ENCODE data around the gene SPG11.
"Not testable (repeated sequence)": the region's sequence is repeated elsewhere in the genome, so short reads cannot be mapped to it uniquely, and the experiment has no call there.

SPG11 gene

DNA sequence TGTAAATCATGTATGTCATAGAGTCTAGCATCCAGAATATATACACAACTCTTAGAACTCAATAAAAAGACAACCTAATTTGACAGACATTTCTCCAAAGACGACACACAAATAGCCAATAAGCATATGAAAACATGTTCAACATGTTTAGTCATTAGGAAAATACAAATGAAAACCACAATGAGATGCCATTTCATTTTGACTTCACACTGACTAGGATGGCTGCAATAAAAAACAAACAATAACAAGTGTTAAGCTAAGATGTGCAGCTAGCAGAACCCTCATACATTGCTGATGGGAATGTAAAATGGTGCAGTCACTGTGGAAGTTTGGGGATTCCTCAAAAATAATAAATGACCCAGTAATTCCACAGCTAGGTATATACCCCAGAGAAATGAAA lies 16.4 kb downstream of the SPG11 start:
- TF ChIP-seq, protein P1, sequence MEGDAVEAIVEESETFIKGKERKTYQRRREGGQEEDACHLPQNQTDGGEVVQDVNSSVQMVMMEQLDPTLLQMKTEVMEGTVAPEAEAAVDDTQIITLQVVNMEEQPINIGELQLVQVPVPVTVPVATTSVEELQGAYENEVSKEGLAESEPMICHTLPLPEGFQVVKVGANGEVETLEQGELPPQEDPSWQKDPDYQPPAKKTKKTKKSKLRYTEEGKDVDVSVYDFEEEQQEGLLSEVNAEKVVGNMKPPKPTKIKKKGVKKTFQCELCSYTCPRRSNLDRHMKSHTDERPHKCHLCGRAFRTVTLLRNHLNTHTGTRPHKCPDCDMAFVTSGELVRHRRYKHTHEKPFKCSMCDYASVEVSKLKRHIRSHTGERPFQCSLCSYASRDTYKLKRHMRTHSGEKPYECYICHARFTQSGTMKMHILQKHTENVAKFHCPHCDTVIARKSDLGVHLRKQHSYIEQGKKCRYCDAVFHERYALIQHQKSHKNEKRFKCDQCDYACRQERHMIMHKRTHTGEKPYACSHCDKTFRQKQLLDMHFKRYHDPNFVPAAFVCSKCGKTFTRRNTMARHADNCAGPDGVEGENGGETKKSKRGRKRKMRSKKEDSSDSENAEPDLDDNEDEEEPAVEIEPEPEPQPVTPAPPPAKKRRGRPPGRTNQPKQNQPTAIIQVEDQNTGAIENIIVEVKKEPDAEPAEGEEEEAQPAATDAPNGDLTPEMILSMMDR (conservative IDR thresholded peaks at IDR 0.05; ENCODE audit: low read length), result no peak
- DNase-seq (ENCODE audit: low read depth), result no peak
- no peak overlapping the region for H3K4me3 ChIP-seq (ENCODE audit: low read length)

DNA sequence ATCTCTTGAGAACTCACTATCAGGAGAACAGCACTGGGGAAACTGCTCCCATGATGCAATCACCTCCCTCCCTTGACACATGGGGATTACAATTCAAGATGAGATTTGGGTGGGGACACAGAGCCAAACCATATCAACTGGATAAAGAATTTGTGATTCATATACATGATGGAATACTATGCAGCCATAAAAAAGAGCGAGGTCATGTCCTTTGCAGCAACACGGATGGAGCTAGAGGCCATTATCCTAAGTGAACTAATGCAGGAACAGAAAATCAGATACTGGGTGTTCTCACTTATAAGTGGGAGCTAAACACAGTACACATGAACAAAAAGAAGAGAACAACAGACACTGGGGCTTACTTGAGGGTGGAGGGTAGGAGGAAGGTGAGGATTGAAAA lies 17.0 kb downstream of the SPG11 start:
- no peak overlapping the region for H3K4me3 ChIP-seq (ENCODE audit: low read length)
- TF ChIP-seq, protein P1 (conservative IDR thresholded peaks at IDR 0.05; ENCODE audit: low read length), result no peak

DNA sequence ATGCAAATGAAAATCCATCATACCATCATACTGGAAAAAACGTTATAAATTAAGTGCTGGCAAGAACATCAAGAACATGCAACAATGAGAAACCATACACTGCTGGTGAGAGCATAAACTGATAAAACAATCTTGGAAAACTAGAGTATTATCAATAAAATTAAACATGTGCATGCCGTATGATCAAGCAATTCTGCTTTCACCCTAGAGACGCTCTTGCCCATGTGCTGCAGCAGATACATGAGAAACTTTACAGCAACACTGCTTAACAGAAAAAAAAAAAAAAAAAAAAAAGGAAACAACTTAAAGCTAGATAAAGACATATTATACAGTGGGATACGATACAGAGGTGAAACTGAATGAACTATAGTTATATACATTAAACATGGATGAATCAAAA lies 21.8 kb downstream of the SPG11 start:
- no peak for DNase-seq (ENCODE audit: low read depth)
- H3K4me3 ChIP-seq (ENCODE audit: low read length), result no peak overlapping the region
- TF ChIP-seq, protein P1 (conservative IDR thresholded peaks at IDR 0.05; ENCODE audit: low read length), result no peak

More for the DNA sequence above, 17.0 kb downstream of the SPG11 start:
- DNase-seq (ENCODE audit: low read depth), result no peak

DNA sequence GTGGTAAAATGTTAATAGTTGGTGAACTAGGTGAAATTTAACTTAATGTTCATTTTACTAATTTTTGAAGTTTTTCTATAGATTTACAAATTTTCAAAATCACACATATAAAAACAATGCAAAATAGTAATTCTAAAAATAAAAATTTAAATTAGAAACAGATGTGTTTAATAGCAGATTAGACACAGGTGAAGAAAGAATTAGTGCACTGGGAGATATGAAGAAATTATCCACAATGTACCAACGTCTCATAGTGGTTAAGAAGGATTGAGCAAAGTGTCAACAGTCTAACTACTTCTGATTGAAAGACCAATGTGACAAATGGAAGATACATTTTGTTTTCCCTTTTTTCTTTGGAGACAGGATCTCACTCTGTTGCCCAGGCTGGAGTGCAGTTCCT lies 26.5 kb downstream of the SPG11 start:
- TF ChIP-seq, protein P1 (conservative IDR thresholded peaks at IDR 0.05; ENCODE audit: low read length), result no peak
- peak; percentile 1 for DNase-seq (ENCODE audit: low read depth)

DNA sequence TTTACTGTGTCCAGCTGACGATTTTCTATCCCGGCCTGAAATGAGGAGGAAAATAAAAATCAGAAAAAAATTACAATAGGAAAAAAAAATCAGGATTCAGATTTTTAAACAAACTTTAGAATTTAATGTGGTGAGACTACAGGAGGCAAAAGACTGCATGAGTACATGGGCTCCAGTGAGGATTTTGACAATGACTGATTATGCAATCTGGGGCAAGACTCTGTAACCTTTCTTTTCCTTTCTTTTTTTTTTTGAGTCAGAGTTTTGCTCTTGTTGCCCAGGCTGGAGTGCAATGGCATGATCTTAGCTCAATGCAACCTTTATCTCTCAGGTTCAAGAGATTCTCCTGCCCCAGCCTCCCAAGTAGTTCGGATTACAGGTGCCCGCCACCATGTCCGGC lies 29.9 kb downstream of the SPG11 start:
- no peak overlapping the region for H3K4me3 ChIP-seq (ENCODE audit: low read length)
- DNase-seq (ENCODE audit: low read depth), result peak; percentile 72
- TF ChIP-seq, protein P1 (conservative IDR thresholded peaks at IDR 0.05; ENCODE audit: low read length), result no peak

More for the DNA sequence above, 26.5 kb downstream of the SPG11 start:
- H3K4me3 ChIP-seq (ENCODE audit: low read length), result no peak overlapping the region

DNA sequence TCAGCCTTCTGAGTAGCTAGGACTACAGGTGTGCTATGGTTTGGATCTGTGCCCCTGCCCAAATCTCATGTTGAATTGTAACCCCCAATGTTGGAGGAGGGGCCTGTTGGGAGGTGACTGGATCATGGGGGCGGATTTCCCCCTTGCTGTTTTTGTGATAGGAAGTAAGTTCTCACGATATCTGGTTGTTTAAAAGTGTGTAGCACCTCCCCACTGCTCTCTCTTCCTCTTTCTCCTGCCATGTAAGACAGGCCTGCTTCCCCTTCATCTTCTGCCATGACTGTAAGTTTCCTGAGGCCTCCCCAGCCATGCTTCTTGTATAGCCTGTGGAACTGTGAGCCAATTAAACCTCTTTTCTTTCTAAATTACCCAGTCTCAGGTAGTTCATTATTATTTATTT lies 38.2 kb downstream of the SPG11 start:
- not testable (repeated sequence) for DNase-seq (ENCODE audit: low read depth)

DNA sequence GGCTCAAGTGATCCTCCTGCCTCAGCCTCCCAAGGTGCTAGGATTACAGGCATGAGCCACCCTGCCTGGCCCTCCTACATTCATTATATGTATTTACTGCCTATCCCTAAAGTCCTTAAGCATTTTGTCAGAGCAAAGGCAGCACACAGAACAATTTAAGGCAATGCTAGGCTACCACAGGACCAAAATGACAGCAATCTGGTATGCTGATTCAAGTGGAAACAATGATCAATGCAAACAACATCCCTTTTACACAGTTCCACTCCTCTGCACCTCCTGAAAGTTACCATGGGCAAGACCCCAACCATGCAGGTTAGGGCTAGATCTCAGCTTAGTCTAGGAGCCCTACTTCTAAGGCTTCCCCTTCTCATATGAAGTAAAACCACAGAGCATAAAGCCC lies 40.3 kb downstream of the SPG11 start:
- no peak overlapping the region for H3K4me3 ChIP-seq (ENCODE audit: low read length)
- TF ChIP-seq, protein P1 (conservative IDR thresholded peaks at IDR 0.05; ENCODE audit: low read length), result no peak
- no peak for DNase-seq (ENCODE audit: low read depth)

More for the DNA sequence above, 38.2 kb downstream of the SPG11 start:
- not testable (repeated sequence) for H3K4me3 ChIP-seq (ENCODE audit: low read length)

DNA sequence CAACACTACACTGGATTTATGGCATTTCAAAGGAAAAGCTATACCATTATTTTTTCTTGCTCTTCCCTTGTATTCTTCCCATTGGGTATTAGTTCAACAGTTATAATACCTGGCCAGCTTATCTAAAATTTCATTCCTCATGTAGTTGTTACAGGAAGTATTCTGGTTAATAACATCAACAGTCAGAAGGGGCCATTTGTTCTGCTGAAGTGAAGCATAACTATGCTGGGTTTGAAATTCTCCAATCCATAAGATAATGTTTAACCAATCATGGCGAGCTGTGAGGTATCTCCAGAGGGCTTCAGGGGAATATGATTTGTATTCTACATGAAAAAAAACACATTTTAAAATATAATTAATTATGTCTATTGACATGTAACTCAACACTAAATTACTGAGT lies 43.4 kb downstream of the SPG11 start:
- TF ChIP-seq, protein P1 (conservative IDR thresholded peaks at IDR 0.05; ENCODE audit: low read length), result no peak
- no peak overlapping the region for H3K4me3 ChIP-seq (ENCODE audit: low read length)
- DNase-seq (ENCODE audit: low read depth), result no peak
